HG03103 (cell line): ENCODE data around the gene THAP3.

Experiments used
- ATAC-seq: cut with Tn5 transposase; IDR thresholded peaks from one replicate; pipeline ENCODE4 v1.9.1; 2021; ENCODE audit warnings: low read depth; ENCODE audit not compliant: unreplicated experiment

THAP3 gene

DNA sequence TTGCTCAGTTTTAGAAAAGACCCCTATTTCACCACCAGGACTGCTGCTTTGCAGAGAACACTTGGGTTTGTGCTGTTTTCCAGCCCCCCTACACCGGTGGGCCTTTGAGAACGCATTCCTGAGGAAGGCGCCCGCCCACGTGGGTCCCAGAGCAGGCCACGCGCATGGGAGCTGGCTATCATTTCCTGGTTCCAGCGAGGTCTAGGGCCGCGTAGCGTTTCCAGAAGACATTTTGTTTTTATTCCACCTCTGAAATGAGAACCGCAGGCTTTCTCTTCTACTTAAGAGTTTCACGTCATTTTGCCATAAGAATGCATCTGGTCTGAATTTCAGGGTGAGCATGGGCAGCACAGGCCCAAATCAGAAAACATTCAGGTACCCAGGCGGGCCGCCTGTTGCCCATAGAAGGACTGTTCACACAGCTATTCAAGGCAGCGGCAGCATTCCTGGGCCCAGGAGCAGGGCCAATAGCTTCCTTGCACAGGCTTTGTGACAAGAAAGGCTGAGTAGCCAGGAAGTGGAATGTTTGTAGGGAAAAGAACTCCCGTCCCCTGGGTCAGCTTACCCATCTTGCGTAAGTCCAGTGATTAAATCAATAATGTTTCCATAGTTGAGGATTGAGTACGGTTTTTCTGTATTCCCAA is 20.6 kb upstream of the THAP3 start:
- ATAC-seq, result no peak

GRCh38 chr1:6612641-6613360 is 11.9 kb upstream of the THAP3 start:
- ATAC-seq, result peak; percentile 30

DNA sequence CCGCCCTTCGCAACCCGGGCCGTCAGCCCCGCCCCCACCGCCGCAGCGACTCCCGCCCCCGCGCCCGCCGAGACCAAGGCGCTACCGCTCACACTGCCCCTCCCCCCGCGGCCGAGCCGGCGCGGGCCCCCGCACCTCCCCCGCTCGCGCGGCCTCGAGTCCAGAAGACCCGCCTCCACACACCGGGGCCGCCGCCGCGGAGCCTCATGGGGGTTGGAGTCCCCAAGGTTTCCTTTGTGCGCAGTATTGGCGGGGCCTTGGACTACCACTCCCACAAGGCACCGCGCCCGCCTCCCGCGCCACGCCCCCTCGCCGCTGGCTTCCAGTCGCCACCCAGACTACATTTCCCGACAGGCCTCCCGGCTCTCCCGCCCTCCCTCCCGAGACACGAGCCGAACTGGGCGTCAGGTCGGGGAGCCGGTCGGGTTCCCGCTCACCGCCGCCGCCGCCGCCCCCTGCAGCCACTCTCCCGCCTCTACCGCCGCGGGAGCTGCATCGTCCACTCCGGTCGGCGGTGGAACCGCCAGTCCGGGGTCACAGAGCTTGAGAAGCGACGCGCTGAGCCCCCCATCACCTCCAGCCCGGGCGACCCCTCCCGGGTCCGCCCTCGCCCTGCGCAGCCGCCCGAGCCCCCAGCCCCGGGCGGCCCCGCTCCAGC is 11.2 kb upstream of the THAP3 start, which contains the start of gene PHF13:
Gene PHF13 (plus strand): TSS at position 371 of the 658 bp plus-strand sequence. CDS start 336 bp downstream, outside the sequence.
- peak; percentile 93 for ATAC-seq

- ATAC-seq, result no peak
Observed at GRCh38 chr1:6614019-6614928, 10.4 kb upstream of the THAP3 start.

DNA sequence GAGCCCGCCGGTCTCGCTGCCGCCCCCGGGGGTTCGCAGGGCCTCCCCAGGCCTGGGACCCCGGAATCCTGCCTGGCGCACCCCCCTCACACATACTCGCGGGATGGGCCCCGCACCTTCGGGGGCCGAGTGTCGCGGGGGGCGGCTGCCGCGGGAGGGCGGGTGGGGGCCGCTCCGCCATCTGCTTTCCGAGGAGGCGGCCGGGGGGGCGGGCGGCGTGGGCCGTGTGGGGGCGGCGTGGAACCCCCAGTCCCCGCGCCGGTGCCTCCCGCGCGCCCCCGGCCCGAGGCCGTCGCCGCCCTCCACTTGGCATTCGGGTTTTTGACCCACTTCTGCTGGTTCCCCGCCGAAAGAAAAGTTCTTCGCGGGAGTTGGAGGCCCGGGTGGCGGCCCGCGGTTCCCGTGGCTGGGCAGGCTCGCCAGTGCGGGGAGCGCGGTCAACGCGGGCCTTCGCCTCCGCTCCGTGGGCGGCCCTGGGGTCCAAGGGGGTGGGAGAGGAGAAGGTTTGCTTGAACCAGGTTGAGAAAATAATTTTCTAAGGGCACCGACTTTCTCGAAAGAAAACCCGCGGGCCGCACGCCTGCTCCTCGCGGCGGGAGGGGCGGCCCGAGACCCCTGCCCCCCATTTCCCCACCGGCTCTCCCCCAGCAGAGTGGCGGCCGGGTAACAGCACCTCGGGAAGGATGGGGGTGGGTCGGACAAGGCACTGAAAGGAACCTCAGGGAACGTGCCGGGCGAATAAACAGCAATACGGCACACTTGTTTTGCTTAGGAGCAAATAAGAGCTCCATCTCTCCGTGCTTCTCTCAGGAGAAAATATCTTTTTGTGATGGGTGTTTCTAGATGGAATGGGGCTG is 9.5 kb upstream of the THAP3 start:
- ATAC-seq, result no peak

DNA sequence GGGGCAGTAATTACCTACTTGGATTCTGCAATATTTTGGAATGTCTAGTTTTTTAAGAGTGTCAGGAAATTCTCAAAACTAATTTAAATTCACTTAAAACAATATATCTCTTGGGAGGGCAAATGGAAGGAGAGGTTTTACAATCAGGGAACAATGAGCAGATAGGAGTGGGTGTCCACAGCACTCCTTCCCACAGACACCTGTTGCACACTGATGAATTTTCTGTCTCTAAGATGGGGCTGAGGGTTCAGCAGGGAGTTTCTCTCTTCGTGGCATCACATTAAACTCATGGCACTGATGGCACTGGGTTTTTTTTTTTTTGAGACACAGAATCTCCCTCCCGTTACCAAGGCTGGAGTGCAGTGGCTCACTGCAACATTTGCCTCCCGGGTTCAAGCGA is 5.6 kb upstream of the THAP3 start:
- ATAC-seq, result no peak

- no peak for ATAC-seq
Observed at GRCh38 chr1:6621429-6622391, 3.0 kb upstream of the THAP3 start.

GRCh38 chr1:6622396-6623152 is 2.1 kb upstream of the THAP3 start:
- ATAC-seq, result no peak

DNA sequence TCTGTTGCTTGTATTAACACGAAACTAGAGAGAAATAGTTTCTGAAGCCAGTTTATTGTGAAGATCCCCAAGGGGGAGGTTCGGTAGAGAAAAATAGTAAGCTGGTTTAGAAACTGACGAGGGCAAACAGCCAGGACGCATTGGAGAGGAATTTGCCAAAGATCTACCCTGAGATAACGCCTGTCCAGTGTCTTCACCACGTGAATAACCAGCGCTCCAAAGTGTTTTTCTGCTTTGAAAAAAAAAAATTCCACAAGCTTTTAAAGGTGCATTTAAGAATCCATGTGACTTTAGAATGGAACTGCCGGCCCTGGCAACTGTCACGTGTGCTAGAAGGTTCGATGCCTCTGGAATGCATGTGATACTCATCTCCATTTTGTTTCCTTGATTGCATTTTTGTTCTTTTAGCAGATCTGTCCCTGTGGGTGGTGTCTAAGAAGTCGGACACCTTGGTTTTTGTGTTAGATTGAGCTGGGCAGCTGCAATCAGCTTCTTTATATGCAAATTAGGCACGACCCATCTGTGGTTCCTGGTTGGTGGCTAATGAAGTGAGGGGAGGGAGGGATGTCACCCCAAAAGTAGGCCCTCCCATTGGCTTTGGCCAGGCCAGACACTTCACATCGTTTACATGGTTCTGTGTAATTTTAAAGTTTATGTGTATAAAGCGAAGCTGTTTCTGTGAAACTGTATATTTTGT is 1.3 kb upstream of the THAP3 start:
- ATAC-seq, result no peak

- no peak for ATAC-seq
Observed at GRCh38 chr1:6625584-6626149, 999 bp downstream of the THAP3 start.

DNA sequence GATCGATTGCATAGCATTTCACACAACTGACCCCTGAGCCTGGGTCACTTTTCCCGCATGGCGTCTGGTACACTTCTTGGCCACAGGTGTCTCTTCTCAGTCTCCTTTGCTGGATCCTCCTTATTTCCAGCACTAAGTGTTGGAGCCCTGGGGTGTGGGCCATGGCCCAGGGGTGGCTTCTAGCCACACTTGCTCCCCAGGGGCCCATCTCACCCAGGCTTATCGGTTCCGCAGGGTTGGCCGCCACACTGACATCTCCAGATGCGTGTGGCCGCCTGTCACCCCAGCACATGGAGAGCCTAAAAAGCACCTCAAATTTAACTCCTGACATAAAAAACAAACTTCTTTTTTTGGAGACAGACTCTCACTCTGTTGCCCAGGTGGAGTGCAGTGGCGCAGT is 2.4 kb downstream of the THAP3 start:
- no peak for ATAC-seq

DNA sequence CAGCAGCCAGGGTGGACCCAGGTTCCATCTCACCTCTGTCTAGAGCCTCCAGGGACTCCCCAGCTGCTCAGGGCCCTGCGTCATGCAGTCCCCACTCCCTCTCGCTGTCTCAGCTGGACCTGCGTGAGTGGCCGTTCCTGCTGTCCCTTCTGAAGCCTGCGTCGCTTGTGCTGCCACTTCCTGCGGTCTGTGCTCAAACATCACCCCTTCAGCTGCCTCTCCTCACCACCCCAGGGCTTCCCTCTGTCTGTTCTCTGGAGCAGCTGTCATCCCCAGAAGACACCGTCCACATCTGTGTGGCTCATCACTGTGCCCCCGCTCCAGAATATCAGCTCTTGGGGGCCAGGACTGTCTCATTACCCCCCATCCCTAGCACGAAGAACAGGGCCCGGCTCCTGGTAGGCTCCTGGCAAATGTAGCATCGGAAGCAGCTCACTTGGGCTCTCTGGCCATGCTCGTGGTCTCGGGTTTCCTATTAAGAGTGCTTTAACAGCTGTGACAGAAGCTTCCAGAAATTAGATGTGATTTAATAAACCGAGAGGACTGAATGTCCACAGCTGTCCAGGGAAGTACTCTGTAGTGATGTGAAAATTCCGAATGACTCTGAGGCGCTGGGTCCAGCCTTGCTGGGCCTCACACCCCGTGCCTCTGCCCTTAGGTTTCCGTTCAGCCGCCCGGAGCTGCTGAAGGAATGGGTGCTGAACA is 3.3 kb downstream of the THAP3 start:
- ATAC-seq, result no peak

- ATAC-seq, result no peak
Observed at GRCh38 chr1:6628971-6629479, 4.4 kb downstream of the THAP3 start.

- ATAC-seq, result no peak
Observed at GRCh38 chr1:6630027-6630426, 5.4 kb downstream of the THAP3 start.

DNA sequence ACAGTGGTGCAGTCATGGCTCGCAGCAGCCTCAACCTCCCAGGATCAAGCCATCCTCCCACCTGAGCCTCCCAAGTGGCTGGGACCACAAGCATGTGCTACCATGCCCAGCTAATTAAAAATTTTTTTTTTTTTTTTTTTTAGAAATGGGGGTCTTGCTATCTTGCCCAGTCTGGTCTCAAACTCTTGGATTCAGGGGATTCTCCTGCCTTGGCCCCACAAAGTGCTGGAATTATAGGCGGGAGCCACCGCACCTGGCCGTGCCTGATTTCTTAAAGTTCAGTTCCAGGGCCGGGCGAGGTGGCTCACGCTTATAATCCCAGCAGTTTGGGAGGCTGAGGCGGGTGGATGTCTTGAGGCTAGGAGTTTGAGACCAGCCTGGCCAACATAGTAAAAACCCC is 6.4 kb downstream of the THAP3 start:
- ATAC-seq, result no peak
